ENCODE data around the gene BEST3.

GRCh38 chr12:69704357-69704756 is 5.3 kb upstream of the BEST3 start:
- TF ChIP-seq CTCF (IDR thresholded peaks at IDR 0.05 in 2 of 3, conservative IDR thresholded peaks at IDR 0.05 in 1 of 3; ENCODE audit: borderline replicate concordance in 1 of 3, insufficient read depth in 1 of 3, low read depth in 2 of 3, low read length in 2 of 3) (no peak), RAD21 (IDR thresholded peaks at IDR 0.05; ENCODE audit: low read depth) (no peak), JUND (IDR thresholded peaks at IDR 0.05) (no peak), FOSL1 (IDR thresholded peaks at IDR 0.05; ENCODE audit: low read depth) (no peak), SP1 (IDR thresholded peaks at IDR 0.05; ENCODE audit: low read depth) (no peak), MAX (IDR thresholded peaks at IDR 0.05) (no peak), YY1 (IDR thresholded peaks at IDR 0.05; ENCODE audit: extremely low read depth, insufficient replicate concordance, low read depth, low read length) (no peak), ZBTB33 (IDR thresholded peaks at IDR 0.05; ENCODE audit: extremely low read depth, insufficient replicate concordance, low read length) (no peak)
